NOMO-1 (cell line): Measurements from ENCODE around the gene PIK3AP1.

Experiments
- DNase-seq, 2 experiments: peaks; one replicate each; lab custom pipeline; 2025; ENCODE audit not compliant: unreplicated experiment in 2 of 2; lab: John Stamatoyannopoulos, UW

PIK3AP1 gene

DNA sequence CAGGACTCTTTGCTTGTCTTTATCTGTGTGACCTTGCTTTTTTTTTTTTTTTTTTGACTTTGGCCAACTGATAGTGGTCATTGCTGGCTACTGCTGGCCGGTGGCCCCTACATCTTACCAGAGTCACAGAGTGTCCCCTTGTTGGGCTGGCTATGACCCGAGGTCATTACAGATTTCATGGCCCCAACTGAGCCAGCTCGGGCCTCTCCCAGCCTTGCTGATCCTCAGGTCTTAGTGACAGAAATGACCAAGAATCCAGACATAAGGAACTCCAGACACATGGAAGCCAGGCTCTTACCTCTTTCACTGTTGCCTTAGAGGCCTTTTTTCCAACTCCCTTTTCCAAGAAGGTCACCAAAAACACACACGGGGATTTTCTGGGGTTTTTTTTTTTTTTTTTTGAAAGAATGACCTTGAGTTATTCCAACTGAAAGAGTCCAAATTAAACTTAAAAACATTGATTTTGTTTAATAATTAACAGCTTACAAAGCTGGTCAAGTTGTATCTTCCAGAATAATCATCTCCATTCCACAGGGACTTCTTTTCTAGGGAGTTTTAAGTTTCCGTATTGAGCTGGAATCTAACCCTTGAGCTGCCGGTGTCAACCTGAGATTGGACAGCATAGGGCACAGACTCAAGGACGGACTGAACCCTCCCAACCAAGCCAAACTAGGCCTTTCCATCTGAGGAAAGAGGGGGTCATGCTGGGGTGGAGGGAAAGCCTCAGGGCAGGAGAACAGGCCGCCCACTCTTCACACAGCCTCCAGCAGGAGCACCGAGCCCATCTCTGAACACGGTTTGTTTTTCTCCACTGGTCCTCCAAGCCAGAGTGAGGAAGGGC, 43.8 kb downstream of the PIK3AP1 start:
- no peak for DNase-seq

DNA sequence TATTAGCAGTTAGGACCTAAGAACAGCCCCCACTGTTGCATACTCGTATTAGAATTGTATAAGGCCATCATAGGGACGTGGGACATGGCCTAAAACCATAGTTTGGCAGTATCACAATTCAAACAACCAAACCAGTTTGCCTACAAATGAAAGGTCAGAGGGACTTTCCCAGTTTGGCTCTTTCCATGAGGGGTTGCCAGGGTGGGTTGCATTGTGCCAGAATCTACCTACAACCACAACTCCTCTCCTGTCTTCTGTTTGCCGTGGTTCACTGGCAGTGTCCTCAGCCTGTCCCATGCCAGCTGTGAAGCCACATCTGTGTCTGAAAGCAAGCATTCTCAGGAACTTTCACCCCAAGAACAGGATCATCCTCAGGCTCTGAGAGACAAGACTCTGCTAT, 44.5 kb downstream of the PIK3AP1 start:
- DNase-seq: no peak

DNA sequence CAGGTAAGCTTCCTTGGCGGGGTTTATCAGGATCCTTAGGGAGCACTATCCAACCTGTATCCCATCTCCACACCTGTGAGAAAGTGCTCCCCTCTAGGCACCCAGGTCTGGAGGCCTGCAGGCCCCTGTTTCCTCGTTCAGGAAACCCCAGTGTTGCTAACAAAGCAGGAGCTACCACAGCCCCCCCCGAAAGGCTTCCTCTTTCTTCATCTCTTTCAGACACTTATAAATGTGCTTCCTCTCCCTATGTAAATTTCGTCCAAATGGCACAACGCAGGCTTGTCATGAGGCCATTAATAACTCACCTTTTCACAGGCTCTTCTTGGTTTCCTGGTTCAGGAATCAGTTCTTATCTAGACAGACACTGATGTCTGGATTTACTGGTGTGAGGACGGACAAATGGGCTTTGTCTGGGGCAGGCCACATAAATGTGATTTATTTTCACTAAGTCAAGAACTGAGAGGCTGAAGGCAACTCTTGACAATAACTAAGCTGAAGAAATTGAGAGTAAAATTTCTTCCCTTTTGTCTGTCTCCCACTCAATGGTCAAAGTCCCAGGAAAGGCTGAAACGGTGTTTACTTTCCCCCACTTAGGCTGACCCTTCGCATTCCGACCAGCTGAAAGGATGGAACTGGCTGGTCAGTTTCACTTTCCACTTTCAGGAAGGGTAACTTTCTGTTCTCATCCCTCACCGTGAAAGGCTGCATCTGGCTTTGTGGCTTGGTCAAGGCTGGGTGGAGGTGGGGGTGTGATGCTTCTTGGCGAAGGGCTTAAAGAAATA, 46.8 kb downstream of the PIK3AP1 start:
- peak; percentile 89 to 94 for DNase-seq

DNA sequence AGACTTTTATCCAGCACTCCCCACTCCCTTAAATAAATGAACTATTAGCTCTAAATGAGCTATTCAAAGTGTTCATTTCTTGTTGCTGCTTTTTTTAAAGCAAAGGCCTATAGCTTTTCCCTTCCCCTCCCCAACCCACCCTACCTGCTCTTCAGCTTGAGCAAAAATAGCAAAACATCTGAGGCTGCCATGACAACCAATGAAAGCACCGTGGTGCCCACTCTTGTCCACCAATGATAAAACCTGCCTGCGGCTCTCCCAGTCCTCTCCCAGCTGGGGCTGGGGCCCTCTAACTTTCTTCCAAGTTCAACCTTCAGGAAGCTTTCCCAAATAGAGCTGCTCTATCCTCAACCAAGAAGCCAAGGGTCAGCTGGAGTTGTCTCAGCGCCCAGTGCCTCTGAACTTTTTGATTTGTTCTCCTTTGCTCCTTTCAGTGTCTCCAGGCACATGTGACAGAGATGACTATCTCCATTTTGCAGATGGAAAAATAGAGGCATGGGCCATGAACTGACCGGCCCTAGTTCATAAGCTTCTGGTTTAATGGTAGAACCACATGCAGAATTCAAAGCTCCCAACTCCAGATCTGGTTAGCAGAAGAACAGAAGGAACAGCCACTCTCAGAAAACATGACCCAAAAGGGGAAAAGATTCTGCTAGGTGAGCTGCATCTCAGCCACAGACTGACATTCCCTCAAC, 47.7 kb downstream of the PIK3AP1 start:
- no peak for DNase-seq

DNA sequence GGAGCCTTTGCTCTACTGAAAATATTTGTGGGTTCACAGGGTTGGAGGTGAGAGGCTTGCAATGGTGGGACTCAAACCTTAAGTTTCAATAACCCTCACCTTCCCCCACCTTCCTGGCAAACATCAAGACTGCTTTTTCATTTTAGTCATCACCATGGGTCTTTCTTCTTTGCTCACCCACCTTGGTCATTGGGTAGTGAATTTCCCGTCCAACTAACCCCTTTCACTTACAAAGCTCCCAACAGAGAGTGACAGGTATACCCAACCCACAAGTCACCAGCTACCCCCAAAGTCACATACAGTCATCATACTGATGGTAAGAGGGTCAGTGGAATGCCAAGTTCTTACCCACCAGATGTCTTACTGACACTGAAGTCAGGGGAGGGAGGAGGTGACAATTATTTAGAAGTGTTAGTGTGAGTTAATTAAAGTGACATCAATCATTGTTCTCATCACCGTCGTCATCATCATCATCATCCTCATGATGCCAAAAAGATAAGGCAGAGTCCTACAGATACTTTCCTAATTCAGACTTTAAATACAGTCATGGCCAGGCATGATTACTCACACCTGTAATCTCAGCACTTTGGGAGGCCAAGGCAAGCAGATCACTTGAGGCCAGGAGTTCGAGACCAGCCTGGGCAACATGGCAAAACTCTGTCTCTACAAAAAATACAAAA, 49.0 kb downstream of the PIK3AP1 start:
- DNase-seq: no peak

DNA sequence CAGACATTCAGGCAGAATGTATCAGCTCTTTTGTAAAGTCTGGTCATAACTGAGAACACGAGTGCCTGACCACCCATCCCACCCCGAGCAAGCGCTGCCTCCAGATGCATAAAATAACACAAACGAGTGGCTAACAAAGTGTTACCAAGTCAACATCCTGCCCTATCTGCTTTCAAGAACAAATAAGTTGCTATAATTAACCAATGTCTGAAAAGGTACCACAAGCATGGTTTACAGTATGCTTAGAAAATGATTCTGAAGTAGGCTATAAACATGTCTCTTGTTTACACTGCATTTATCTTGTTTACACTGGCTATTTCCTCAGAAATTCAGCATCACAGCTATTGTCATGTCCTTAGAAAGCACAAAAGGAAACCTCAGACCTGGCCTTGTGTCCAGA, 49.5 kb downstream of the PIK3AP1 start:
- no peak for DNase-seq

DNA sequence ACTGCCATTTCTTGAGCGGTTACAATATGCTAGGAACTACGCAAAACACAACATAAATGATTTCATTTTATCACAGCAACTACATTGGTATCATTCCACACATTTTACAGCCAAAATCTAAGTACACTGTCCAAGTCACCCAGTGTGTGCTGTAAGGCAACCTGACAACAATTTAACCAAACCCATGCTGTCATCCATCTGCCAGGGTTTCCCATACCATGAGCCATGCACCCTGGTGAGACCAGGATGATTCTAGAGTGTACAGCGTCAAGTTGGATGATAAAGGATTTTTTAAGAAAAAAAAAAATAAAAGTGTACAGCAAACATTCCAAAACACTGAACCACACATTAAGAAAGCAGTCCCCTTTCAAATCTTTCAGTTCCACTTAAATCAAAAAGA, 52.9 kb downstream of the PIK3AP1 start:
- DNase-seq: no peak

DNA sequence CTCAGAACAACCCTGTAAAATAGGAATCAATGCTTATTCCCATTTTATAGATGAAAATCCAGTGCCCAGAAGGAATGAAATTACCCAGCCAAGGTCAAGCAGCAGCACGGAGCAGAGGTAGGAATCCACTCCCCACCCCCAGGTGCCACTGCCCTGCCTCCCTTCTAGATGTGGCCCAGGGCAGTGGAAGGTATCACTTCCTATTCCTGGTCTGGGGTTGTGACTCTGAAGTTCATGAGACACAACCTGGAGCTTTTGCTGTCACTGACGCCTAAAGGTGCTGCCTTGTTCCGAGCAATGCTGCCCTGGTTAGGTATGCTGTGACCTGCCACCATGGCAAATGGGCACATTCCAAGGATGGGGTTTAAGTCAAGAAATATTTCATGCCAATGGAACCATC, 53.6 kb downstream of the PIK3AP1 start:
- DNase-seq: no peak

DNA sequence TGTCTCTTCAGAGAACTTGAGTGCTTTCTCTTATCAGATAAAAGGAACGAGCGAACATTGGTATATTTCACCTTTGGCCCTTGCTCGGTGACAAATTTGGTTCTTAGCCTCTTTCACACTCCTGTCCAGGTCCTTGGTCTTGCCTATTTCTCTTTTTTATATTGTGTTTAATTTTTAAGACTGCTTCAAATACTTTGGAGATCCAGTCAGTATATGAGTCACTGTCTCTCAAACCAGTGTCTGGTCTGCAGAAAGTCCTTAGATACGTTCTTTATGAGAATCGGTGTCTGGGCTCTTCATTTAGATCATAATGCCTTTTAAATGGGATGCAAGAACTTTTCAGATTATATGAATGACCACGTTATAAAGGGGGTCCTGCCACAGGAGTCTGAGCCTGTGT, 55.0 kb downstream of the PIK3AP1 start:
- no peak for DNase-seq

DNA sequence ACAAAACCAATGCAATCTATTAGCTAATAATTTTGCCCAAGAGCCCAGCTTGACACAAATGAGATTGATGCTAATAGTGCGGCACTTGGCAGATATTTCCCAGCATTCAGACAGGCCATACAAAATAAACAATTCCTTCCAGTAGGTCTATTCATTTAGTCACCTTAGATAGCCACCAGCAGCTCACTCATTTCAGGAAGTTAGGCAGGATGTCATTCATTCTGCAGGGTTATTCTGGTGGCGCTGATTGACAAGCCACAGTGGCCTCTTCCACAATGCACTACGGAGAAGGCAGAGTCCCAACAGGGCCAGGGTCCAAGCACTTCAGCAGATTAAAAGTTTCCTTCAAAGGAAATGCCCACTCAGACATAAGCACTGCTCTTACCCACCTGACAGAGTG, 55.8 kb downstream of the PIK3AP1 start:
- peak in 1 of 2 experiments; percentile 53 for DNase-seq

DNA sequence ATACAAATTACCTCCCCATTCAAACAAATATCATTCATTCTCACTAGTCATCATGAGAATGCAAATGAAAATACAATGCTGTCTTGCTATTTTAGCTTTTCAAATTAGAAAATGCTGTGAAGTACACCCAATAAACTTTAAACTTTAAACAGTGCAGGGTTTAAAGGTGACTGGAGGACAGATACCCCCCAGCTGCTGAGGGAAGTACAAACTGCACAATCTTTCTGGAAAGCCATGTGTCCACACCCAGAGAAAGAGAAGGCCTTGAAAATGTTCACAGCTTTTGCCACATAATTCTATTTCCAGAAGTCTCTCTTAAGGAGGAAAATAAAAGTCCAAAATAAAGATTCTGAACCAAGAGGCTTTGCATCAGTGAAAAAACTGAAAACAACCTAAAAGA, 56.5 kb downstream of the PIK3AP1 start:
- DNase-seq: no peak

DNA sequence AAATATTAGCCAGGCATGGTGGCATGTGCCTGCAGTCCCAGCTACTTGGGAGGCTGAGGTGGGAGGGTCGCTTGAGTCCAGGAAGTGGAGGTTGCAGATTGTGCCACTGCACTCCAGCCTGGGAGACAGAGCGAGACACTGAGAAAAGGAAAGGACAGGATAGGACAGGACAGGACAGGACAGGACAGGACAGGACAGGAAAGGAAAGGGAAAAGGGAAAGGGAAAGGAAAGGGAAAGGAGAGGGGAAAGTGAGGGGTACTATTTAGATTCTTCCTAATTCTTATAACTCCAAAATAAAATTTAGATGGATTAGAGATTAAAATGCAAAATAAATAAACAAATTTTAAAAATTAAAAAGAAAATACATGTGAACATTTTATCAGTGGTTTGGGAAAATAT, 58.7 kb downstream of the PIK3AP1 start:
- no peak for DNase-seq

DNA sequence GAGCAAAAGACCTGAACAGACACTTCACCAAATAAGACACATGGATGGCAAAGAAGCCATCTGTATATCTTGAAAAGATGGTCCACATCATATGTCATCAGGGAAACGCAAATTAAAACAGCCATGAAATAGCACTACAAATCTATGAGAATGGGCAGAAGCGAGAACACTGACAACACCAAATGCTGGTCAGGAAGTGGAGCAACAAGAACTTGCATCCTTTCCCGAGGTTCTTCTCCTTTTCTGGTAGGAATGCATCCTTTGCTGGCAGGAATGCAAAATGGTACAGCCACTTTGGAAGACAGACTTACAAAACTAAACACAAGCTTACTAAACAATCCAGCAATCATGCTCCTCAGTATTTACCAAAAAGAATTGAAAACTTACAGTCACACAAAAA, 60.0 kb downstream of the PIK3AP1 start:
- peak in 1 of 2 experiments; percentile 20 for DNase-seq

DNA sequence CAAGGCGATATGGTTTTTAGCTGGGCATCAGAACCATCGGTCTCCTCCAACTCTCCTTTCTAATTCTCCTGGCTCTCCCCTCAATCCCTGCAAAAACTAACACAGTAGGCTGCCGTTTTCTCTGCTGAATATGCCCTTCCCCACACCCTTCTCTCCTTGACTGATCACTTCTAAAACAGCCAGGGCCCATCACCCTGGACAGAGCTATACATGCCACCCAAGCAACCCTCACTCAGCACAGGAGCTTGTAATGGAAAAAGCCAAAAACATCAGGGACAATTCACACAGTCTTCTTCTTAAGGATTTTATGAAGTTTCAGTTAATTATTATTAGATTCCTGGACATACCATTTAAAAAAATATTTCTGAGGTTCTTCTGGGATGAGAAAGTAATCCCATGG, 61.5 kb downstream of the PIK3AP1 start:
- DNase-seq: no peak

DNA sequence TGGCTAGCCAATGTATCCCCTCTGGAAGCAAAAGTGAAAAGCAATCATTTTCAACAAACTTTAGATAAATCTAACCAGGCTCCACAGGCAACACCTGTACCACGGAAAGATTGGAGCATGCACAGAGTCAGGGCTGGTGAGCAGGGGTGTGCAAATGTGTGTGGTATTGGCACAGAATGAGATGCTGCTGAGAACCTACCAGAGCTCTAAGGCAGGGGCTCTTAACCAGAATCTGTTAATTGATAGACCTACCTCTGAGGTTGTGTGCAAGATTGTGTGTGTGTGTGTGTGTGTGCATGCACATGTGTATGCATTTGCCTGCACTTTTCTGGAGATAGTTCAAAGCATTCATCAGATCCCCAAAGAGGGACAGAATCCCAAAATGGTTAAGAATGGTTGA, 62.9 kb downstream of the PIK3AP1 start:
- DNase-seq: no peak

DNA sequence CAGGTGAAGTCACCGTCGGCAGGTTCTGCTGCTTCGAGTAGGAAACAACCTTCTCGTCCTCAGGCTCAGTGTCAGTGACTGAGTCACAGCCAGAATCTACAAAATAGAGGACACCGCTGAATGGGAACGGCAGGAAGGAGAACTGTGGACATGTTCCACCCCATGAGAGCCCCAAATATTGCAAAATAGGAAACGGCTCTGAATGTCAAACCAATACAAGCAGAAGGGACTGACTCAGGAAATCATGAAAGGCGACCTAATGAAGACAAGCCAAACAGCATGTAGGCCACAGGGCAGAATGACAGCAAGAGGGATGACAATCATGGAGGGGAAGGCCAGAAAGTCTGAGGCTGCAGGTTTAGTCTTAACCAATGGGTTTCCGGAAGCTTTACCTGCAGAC, 63.5 kb downstream of the PIK3AP1 start:
- DNase-seq: peak; percentile 71 to 84

DNA sequence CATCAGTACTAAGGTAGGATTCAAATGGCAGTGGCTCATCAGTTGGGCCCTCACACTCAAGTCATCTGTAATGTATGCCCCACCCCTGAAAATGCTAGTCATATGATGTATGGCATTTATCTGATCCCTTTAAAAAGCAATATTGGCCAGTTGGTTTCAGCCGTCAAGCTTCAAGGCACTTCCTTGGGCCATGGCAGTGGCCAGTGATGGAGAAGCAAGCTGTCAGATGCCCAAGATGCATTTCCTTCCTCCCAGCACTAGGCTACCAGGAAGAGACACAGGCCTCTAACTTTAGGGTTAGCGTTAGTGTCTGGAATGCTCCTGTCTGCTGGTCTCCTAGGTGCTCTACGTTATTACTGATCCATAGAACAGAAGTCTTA, 64.1 kb downstream of the PIK3AP1 start:
- peak in 1 of 2 experiments; percentile 31 for DNase-seq

DNA sequence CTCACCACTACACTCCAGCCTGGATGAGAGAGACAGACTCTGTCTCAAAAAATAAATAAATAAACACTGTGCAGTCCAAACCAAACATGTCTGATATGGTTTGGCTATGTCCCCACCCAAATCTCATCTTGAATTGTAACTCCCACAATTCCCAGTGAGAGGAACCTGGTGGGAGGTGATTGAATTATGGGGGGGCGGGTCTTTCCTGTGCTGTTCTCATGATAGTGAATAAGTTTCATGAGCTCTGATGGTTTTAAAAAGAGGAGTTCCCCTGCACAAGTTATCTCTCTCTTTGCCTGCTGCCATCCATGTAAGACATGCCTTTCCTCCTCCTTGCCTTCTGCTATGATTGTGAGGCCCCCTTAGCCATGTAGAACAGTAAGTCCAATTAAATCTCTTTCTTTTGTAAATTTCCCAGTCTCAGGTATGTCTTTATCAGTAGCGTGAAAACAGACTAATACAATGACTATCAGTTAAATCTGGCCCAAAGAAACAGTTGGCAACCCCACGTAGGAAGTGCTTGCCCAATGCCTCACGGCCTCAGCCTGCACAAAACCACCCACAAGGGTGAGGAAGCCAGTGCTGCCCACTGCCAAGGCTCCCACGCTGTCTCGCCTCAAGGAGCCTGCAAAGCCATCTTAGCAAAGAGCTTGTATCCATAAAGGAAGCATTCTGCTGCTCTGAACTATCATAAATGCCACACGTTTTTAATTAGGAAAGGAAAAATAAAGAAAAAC, 64.7 kb downstream of the PIK3AP1 start:
- peak in 1 of 2 experiments; percentile 27 for DNase-seq

DNA sequence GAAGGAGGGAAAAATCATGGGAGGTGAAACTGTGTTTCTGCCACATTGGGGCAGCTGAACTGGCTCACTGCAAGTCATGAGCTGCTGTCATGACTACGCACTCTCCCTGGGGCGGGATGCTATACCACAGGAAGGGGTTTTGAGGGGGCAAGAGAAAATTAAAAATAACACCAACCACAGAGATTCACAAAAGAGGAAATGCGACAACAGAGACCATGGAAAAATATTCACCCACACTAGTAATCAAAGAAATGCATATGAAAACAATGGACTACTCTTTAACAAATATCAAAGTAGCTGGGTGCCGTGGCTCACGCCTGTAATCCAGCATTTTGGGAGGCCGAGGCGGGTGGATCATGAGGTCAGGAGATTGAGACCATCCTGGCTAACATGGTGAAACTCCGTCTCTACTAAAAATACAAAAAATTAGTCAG, 68.3 kb downstream of the PIK3AP1 start:
- peak; percentile 58 to 92 for DNase-seq

DNA sequence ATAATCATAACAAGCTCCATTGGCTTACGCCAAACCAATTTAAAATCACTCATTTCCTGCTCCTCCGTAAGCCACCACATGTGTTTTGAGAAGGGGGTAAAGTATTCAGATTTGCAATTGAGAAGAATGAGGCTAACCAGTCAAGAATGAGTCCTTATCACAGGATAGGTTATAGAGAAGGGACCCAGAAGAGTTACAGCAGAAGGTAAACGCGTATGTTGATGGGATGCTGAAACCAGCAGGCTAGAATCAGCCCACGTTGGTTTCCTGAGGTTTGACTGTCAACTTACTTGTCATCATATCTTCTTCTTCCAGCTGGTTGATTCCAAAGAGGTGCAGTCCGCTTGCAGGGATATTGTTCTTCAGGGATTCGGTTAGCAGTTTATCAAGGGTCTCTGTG, 69.4 kb downstream of the PIK3AP1 start:
- DNase-seq: no peak
